Cerebellar cortex (tissue), 1 donor: Measurements from ENCODE around the gene SHKBP1.
"Not testable (repeated sequence)": the region's sequence is repeated elsewhere in the genome, so short reads cannot be mapped to it uniquely, and the experiment has no call there.

ENCODE experiments used
- DNase-seq: peaks from one replicate; pipeline ENCODE4 v3.0.0-alpha.2; 2015; ENCODE audit warnings: low spot score

The SHKBP1 gene

GRCh38 chr19:40576585-40577451 lies at the start of gene SHKBP1:
TSS of gene SHKBP1 (plus strand) at chr19:40576873. CDS start at chr19:40576900, 27 bp downstream.
- DNase-seq, result peak; percentile 95

- DNase-seq, result no peak
These were observed 48.6 kb upstream of the SHKBP1 start for GRCh38 chr19:40528078-40528477.

- DNase-seq, result no peak
These were observed 48.1 kb upstream of the SHKBP1 start for GRCh38 chr19:40528533-40529092.

DNA sequence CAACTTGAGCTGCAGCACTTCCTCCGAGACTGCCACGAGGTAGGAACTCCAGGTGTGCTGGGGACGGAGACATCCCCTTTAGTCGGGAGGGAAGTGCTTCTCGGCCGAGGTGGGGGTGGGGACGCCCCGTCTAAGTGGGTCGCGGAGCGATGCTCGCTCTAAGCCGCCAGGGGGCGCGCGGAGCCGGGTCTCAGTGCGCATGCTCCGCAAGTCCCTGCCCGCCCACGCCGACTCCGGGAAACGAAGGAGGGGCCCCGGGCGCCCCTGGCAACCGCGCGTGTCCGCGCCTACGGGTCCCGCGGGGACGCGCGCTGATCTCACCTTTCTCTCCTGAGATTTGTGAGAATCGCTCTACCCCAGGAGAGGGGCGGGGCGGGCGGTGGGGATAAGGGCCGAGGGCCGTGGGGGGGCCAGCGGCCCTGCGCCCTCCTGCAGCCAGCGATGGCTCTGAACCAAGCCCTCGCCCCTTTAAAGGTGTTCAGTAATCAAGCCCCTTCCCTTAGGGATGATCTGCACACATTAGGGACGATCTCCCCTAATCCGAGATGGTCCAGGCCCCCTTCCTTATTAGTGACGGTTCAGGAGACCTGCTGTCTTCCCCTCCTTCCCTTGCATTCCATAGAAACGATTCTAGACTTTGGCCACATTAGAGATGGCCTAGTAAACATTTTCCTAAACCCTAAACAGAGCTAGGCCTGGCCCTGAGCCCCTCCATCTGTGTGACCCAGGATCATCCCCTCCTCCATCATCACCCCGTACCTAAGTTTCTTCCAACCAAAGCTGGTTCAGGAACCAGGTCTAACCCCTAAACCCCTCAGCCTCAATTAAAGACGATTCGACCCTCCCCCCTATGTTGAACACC lies 47.3 kb upstream of the SHKBP1 start:
- peak; percentile 90 for DNase-seq

DNA sequence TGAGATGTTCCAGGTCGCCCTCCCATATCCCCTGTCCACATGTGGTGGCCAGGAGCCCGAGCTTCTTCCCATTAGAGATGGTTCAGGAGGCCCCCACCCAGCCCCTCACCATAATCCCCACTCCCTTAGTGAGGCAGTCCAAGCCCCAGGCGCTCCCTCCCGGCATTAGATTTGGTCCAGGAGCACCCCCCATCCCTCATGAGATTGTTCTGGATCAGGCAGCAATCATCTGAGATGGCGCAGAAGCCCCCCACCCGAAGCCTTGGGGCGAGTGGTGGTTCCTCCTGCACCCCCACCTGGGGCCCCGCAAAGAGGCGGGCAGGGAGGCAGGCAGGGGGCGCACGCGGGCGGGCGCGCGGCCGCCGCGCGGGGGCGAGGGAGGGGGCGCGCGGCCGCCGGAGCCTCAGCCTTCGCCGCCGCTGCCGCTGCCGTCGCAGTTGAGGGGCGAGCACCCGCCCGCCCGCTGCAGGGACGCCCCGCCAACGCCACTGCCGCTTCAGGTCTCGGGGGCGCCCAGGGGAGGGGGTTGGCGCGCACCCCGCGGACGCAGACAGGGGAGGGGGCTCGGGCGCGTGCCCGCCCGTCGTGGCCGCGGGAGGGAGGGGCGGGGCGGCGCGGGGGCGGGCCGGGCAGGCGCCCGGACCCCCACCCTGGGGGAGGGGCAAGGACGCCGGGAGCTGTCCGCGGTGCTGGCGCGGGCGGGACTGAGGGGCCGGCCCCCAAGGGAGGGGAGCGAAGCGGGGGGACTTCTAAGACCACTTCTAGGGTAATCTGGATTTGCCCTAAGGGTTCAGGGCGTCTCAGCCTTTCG lies 46.4 kb upstream of the SHKBP1 start:
- DNase-seq, result peak; percentile 33

DNA sequence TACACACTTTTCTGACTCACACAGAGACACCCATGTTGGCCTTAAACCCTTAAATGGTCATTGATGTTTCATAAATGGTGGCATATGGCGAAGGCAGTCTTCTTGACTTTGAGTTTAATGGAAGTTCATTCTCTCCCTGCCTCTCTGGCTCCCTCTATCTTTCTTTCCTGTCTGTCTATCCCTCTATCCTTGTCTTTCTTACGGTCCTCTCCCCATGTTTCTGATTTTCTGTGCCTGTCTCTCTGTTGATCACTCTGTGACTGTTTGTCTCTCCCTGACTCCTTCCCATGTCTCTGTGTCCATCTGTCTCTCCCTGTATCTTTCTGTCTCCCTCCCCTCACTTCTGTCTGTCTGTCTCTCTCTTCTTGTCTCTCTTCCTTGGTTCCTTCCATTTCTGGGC lies 43.2 kb upstream of the SHKBP1 start:
- DNase-seq, result no peak

DNA sequence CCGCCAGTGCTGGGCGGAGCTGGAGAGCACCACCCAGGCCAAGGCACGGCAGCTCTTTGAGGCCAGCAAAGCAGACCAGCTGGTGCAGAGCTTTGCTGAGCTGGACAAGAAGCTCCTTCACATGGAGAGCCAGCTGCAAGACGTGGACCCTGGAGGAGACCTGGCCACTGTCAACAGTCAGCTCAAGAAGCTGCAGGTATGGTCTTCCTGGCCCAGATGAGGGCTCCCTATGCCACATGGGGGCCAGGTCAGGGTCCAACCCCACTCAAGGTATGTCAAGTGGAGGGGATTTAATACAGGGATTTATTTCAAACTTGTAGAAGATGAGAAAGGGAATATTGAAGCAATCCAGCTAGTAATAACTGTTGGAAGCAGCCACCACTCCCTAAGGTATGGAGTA lies 42.5 kb upstream of the SHKBP1 start:
- no peak for DNase-seq

DNA sequence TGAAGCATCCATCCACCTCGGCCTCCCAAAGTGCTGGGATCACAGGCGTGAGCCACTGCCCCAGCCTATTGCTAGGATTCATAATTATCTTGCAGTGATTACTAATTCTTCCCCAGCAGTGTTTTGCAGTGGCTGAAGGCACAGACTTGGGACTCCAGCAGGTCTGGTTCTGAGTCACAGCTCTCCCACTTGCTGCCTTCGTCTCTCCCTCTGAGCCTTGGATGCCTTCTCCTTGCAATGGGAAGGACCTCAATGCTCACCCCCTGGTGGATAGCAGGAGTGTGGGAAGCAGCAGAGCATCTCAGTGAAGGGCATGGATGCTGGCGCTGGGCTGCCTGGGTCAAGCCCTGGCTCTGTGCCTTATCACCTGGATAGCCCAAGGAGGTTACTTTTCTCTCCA lies 37.6 kb upstream of the SHKBP1 start:
- peak; percentile 28 for DNase-seq

GRCh38 chr19:40542202-40542859 lies 34.3 kb upstream of the SHKBP1 start:
- DNase-seq, result peak; percentile 84

- no peak for DNase-seq
These were observed 33.6 kb upstream of the SHKBP1 start for GRCh38 chr19:40543029-40543597.

DNA sequence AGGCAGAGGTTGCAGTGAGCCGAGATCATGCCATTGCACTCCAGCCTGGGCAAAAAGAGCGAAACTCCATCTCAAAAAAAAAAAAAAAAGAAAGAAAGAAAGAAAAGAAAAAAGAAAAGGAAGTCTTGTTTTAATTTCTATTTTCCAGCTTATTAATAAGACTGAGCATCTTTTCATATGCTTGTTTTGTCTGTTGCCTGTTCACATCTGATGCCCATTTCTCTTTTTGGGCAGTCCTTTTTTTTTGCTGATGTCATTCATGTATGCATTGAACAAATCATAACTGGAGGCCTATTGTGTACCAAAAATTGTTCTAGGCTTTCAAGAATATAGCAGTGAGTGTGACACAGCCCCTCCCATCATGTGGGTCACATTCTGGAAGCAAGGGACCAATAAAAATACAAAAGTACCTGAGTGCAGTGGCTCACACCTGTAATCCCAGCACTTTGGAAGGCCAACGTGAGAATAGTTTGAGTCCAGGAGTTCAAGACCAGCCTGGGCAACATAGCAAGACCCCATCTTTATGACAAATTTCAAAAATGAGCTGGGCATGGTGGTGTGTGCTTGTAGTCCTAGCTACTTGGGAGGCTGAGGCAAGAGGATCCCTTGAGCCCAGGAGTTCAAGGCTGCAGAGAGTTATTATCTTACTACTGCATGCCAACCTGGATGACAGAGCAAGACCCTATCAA lies 30.4 kb upstream of the SHKBP1 start:
- not testable (repeated sequence) for DNase-seq

DNA sequence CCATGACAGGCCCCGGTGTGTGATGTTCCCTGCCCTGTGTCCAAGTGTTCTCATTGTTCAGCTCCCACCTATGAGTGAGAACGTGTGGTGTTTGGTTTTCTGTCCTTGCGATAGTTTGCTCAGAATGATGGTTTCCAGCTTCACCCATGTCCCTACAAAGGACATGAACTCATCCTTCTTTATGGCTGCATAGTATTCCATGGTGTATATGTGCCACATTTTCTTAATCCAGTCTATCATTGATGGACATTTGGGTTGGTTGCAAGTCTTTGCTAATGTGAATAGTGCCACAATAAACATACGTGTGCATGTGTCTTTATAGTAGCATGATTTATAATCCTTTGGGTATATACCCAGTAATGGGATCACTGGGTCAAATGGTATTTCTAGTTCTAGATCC lies 29.5 kb upstream of the SHKBP1 start:
- not testable (repeated sequence) for DNase-seq

DNA sequence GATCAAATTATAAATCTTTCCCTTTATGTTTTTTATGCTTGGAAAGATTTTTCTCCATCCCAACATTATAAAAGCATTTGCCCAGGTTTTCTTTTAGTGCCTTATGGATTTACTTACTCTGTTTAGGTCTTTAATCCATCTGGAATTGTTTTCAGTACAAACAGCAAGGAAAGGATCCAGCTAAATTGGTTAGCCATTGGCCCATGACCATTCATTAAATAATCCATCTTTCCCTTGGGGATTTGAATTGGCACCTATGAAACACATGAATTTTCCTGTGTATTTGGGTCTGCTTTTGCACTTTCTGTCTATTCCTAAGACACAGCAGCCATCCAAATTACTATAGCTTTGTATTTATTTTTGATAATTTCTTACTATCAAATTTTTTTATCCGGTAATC lies 28.8 kb upstream of the SHKBP1 start:
- DNase-seq, result no peak

DNA sequence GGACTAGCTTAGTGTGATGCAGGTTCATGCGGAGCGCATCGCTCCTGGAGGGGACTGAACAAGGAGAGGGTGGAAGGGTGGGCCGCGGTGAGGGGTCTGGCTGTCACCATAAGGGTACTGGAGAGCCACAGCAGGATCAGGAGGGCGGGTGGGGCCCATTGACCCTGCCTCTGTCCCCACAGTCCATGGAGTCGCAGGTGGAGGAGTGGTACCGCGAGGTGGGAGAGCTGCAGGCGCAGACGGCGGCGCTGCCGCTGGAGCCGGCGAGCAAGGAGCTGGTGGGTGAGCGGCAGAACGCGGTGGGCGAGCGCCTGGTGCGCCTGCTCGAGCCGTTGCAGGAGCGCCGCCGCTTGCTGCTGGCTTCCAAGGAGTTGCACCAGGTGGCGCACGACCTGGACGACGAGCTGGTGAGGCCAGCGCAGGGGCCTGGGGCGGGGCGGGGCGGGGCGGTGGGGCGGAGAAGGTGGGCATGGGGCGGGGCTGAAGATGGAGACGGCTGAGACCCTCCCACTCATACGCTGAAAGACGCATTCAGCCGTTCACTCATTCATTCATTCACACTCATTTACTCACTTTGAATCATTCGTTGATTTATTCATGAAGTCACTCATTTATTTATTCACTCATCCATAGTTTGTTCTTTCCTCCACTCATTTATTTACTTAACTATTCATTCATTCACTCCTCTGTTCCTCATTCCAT lies 27.5 kb upstream of the SHKBP1 start:
- DNase-seq, result peak; percentile 75

DNA sequence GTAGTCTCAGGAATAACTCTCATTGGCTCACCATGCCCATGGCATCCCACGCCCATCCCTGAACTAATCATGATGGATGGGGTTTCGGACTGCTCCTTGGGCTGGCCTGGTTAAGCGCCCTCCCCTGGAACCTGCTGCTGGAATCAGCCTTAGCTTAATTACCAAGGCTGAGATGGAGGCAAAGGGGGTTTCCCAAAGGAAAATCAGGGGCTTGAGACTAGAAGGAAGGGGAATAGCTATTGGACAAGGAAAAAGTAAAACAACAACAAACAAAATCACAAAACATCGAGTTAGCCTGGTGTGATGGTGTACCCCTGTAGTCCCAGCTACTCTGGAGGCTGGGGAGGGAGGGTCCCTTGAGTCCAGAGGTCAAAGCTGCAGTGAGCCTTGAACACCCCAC lies 25.7 kb upstream of the SHKBP1 start:
- no peak for DNase-seq

- DNase-seq, result no peak
These were observed 23.8 kb upstream of the SHKBP1 start for GRCh38 chr19:40552848-40553247.

- no peak for DNase-seq
These were observed 22.5 kb upstream of the SHKBP1 start for GRCh38 chr19:40553885-40554857.

- no peak for DNase-seq
These were observed 20.5 kb upstream of the SHKBP1 start for GRCh38 chr19:40555978-40556689.
